Breast epithelium (tissue), 4 donors: Measurements from ENCODE around the gene ZNF536. TPM values are rescaled to one million over a fixed set of nuclear protein-coding genes. Genes with fewer than 3 reads are reported as not detected.

Experiments used
- DNase-seq, 2 donors: peaks; one replicate each; pipeline ENCODE4 v3.0.0-alpha.2; 2019; ENCODE audit warnings: low spot score in 2 of 2
- H3K27ac ChIP-seq, 2 donors: fragments of 200-600 bp; sonication (generic) in 1 of 2; one replicate each; pipeline ENCODE4 v1.5.1; 2016 to 2019; ENCODE audit warnings: mild to moderate bottlenecking in 1 of 2
- H3K27me3 ChIP-seq, 2 donors: fragments of 200-600 bp; sonication (generic) in 1 of 2; one replicate each; pipeline versions ENCODE4 v1.5.1 to v1.6.0; 2017 to 2019; ENCODE audit warnings: control low read depth in 1 of 2, mild to moderate bottlenecking in 1 of 2
- H3K36me3 ChIP-seq: fragments of 200-600 bp; one replicate; pipeline ENCODE4 v1.5.1; 2019
- H3K4me1 ChIP-seq, 2 donors: fragments of 200-600 bp; sonication (generic); one replicate each; pipeline ENCODE4 v1.5.1; 2016 to 2019; ENCODE audit warnings: control low read depth in 1 of 2
- H3K4me3 ChIP-seq, 3 donors: fragments of 200-600 bp; sonication (generic); 1 replicate in 2 of 3; 2 replicates in 1 of 3; pipeline ENCODE4 v1.5.1; 2016 to 2019; ENCODE audit warnings: mild to moderate bottlenecking in 3 of 3, moderate library complexity in 2 of 3
- H3K9me3 ChIP-seq, 2 donors: fragments of 200-600 bp; sonication (generic) in 1 of 2; one replicate each; pipeline ENCODE4 v1.5.1; 2016 to 2019; ENCODE audit warnings: control low read depth in 1 of 2
- POLR2A ChIP-seq: fragments of 450-650 bp; IDR thresholded peaks from one replicate; pipeline ENCODE4 v1.6.1; 2016; ENCODE audit warnings: antibody characterized with exemption, mild to moderate bottlenecking, moderate library complexity
- POLR2AphosphoS5 ChIP-seq, 3 donors: sonication (generic); formaldehyde crosslinking; IDR thresholded peaks; one replicate each; pipeline ENCODE4 v1.6.1; 2017; ENCODE audit warnings: antibody characterized with exemption in 3 of 3
- intact Hi-C: fragments of 100-400 bp; cut with DNase I; formaldehyde crosslinking; loops from one replicate; pipeline ENCODE4 v1.15.1; 2023; ENCODE audit warnings: low total_unique reads
- total RNA-seq, 3 donors: library from RNA; depleted of rRNA; stranded (reverse); fragments of >200 nt; gene quantifications; one replicate each; pipeline ENCODE4 v1.1.0, GENCODE V29; 2016
- TF ChIP-seq, protein P1 (sequence below), 3 donors: fragments of 450-650 bp; IDR thresholded peaks; one replicate each; pipeline ENCODE4 v1.5.1; 2016 to 2017; ENCODE audit warnings: antibody characterized with exemption in 3 of 3, mild to moderate bottlenecking in 3 of 3, moderate library complexity in 3 of 3

The ZNF536 gene
- total RNA-seq, 3 donors from 2014 or later = under 0.01 to 0.15 TPM; not detected in 1

DNA sequence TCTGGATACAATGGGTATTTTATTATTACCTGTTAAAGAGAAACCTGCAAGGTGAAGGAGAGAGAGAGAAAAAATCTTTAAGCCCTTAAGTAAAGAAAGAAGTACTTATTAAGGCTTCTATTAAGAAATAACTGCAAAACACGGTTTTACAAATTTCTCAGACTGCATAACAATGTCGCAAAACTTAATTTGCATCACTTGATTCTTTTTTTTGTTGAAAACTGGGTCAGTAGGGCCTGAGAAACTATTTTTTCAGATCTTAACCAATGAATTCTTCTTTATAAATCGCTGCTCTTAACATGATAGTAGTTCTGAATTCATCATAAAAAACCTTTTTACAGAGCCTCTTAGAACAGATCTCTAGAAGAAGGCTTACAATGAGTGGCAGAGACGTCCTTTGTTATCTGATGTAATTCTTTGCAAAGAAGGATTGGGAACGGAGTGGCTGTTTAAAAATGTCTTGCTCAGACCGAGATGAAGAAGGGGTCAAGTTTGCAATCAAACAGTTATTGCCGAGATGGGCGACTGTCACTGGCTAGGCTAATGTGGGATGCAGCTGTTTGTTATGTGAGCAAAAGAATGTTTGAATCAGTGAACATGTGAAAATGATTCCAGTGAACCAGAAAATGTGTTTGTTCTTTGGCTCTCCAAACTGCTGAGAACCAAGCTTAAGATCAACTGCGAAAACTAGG, 76.3 kb downstream of the ZNF536 start:
- Histone ChIP-seq H3K9me3 (no peaks in the 10 kb centered on the region), H3K27ac (peak overlapping the region in 1 of 2 donors; percentile 52)

DNA sequence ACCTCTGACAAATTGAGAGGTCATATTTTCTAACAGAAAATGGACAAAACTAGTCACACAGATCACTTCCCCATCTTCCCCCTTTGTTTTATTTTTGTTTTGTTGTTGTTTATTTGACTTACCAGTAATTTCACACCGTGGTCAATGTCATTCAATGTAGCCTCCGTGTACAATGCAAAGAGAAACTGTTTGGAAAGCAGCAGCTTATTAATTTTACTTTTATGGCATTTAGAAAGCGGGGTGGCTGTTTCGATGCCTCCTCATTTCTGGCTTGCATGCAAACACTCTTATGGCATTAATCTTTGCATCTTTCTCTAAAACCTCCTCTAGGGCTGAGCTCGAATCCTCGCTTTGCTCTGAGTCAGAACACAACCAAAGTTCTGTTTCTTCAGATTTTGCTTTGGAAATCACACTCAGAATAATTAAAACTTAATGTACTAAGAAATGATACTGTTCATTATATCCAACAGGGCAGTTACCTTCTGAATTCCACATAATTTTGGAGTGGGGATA, 77.0 kb downstream of the ZNF536 start:
- intact Hi-C loops = no loop called here
- TF ChIP-seq, protein P1, sequence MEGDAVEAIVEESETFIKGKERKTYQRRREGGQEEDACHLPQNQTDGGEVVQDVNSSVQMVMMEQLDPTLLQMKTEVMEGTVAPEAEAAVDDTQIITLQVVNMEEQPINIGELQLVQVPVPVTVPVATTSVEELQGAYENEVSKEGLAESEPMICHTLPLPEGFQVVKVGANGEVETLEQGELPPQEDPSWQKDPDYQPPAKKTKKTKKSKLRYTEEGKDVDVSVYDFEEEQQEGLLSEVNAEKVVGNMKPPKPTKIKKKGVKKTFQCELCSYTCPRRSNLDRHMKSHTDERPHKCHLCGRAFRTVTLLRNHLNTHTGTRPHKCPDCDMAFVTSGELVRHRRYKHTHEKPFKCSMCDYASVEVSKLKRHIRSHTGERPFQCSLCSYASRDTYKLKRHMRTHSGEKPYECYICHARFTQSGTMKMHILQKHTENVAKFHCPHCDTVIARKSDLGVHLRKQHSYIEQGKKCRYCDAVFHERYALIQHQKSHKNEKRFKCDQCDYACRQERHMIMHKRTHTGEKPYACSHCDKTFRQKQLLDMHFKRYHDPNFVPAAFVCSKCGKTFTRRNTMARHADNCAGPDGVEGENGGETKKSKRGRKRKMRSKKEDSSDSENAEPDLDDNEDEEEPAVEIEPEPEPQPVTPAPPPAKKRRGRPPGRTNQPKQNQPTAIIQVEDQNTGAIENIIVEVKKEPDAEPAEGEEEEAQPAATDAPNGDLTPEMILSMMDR (IDR thresholded peaks at IDR 0.05) = no peak
- TF ChIP-seq POLR2A (no peak), POLR2AphosphoS5 (IDR thresholded peaks at IDR 0.05) (no peak)
- Histone ChIP-seq H3K27me3 (no peaks in the 10 kb centered on the region), H3K27ac (peak overlapping the region in 1 of 2 donors; percentile 25), H3K4me3 (peak overlapping the region in 1 of 3 donors; percentile 2), H3K36me3 (no peaks in the 10 kb centered on the region), H3K4me1 (no peaks in the 10 kb centered on the region), H3K9me3 (no peaks in the 10 kb centered on the region)
- DNase-seq = no peak

More for the DNA sequence above, 76.3 kb downstream of the ZNF536 start:
- intact Hi-C loops = no loop called here
- Histone ChIP-seq H3K4me3 (peak overlapping the region in 1 of 3 donors; percentile 19), H3K27me3 (no peaks in the 10 kb centered on the region), H3K4me1 (no peaks in the 10 kb centered on the region), H3K36me3 (no peaks in the 10 kb centered on the region)
- no peak for DNase-seq
- no peak for TF ChIP-seq POLR2AphosphoS5 (IDR thresholded peaks at IDR 0.05)
- no peak for TF ChIP-seq POLR2A
- TF ChIP-seq, protein P1 (IDR thresholded peaks at IDR 0.05) = no peak

DNA sequence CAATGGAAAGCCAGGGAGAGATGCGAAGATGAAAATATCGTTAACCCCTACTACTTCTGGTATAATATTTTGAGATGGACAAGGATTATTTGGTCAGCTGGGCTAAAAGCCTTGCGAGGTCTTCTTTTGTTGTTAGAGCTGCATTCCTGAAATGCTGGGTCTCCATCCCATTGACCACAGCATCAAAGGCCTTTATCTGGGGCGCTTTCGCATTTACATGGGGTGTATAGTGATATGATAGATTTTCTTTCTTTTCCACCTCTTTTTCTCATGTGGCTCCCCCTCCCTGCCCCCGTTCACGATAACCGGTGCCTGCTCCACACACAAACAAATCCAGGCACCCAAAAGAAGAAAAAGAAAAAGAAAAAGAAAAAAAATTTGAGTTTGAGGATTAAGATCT, 77.5 kb downstream of the ZNF536 start:
- intact Hi-C loops = no loop called here
- no peaks in the 10 kb centered on the region for H3K9me3 ChIP-seq
- no peak for DNase-seq
- peak overlapping the region in 2 of 3 donors; percentile 33 to 60 for H3K4me3 ChIP-seq
- peak overlapping the region in 1 of 2 donors; percentile 25 for H3K27ac ChIP-seq
- no peaks in the 10 kb centered on the region for H3K36me3 ChIP-seq
- H3K4me1 ChIP-seq = no peaks in the 10 kb centered on the region
- no peaks in the 10 kb centered on the region for H3K27me3 ChIP-seq
- TF ChIP-seq, protein P1 (IDR thresholded peaks at IDR 0.05) = no peak
- no peak for TF ChIP-seq POLR2AphosphoS5 (IDR thresholded peaks at IDR 0.05)
- TF ChIP-seq POLR2A = no peak

DNA sequence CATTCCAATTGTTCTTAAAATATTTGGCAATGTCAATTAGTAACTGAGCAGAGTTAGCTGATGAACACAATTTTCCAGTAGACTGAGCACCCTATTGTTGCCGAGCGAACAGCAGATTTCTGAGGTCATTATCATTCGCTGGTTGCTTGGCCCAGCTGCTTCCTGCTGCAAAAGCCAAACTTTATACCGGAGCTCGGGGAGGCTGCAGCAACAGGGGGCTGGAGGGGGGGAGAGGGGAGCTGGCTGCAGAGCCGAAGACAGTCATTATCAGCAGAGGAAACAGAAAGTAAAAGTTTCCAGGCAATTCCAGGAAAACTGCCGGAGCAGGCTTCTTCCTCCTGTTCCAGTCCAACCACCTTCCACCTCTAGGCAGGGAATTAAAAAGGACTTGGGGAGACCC, 77.9 kb downstream of the ZNF536 start:
- no peaks in the 10 kb centered on the region for H3K27me3 ChIP-seq
- H3K4me1 ChIP-seq = no peaks in the 10 kb centered on the region
- TF ChIP-seq POLR2AphosphoS5 (IDR thresholded peaks at IDR 0.05) (no peak), POLR2A (no peak)
- TF ChIP-seq, protein P1 (IDR thresholded peaks at IDR 0.05) = no peak
- H3K36me3 ChIP-seq = no peaks in the 10 kb centered on the region
- no peaks in the 10 kb centered on the region for H3K9me3 ChIP-seq
- DNase-seq = no peak
- H3K27ac ChIP-seq = no peak overlapping the region
- intact Hi-C loops = no loop called here
- H3K4me3 ChIP-seq = peak overlapping the region; percentile 33 to 60 (median 38)

DNA sequence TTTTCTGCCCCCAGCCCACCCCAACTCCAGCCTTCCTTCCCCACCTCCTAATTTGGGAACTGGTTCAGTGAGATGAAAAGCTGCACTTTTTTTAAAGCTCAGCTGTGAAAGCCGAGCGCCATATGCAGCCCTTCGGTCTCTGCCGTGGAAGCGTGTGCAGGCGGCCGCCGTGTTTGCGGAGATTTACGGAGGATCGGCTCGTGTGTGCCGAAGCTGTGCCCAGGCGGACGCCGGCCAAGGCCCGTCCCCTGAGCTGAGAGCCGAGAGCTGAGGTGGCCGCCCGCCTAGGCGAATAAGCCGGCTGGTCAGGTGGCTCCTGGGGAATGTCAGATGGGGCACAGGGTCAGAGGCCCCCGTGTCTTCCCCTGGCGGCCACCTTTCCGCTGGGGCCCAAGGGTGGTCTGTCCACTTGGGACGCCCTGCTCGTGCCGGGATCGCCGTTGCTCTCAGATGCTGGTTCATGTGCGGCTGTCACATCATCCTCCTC, 78.7 kb downstream of the ZNF536 start:
- no peaks in the 10 kb centered on the region for H3K4me1 ChIP-seq
- intact Hi-C loops = no loop called here
- DNase-seq = no peak
- no peaks in the 10 kb centered on the region for H3K9me3 ChIP-seq
- peak overlapping the region; percentile 33 to 60 (median 38) for H3K4me3 ChIP-seq
- H3K27ac ChIP-seq = peak overlapping the region in 1 of 2 donors; percentile 12
- H3K36me3 ChIP-seq = no peaks in the 10 kb centered on the region
- TF ChIP-seq, protein P1 (IDR thresholded peaks at IDR 0.05) = no peak
- no peak for TF ChIP-seq POLR2A
- no peak for TF ChIP-seq POLR2AphosphoS5 (IDR thresholded peaks at IDR 0.05)
- H3K27me3 ChIP-seq = no peaks in the 10 kb centered on the region
